LHCN-M2 (cell line): ENCODE results near the gene CFAP73. TPM values are rescaled to one million over a fixed set of nuclear protein-coding genes. Genes with fewer than 3 reads are reported as not detected.

Experiments used
- total RNA-seq: library from RNA; depleted of rRNA; stranded (reverse); fragments of >200 nt; gene quantifications from 2 replicates; pipeline ENCODE4 v1.2.3, GENCODE V29; 2014; rRNA removed

CFAP73 gene
- total RNA-seq, 1 experiment from 2014 or later, result not detected

Other genes with a start within 250 kb of the CFAP73 start
- 1.0 and 8.4 TPM in 2 replicates for gene OAS1, start 242.8 kb upstream of the CFAP73 start, total RNA-seq
- gene OAS3, start 211.2 kb upstream of the CFAP73 start, total RNA-seq, result 9.8 and 13.8 TPM in 2 replicates
- gene OAS2, start 171.2 kb upstream of the CFAP73 start, total RNA-seq, result 2.9 and 9.9 TPM in 2 replicates
- 0.11 TPM in 1 of 2 replicates, not detected in the other for gene DTX1, start 93.0 kb upstream of the CFAP73 start, total RNA-seq
- not detected in 2 replicates for gene RASAL1, start 14.0 kb upstream of the CFAP73 start, total RNA-seq
- 58.7 and 74.3 TPM in 2 replicates for gene DDX54, start 35.8 kb downstream of the CFAP73 start, total RNA-seq
- 34.2 and 38.0 TPM in 2 replicates for gene RITA1, start 36.0 kb downstream of the CFAP73 start, total RNA-seq
- 17.8 and 21.4 TPM in 2 replicates for gene TPCN1, start 71.7 kb downstream of the CFAP73 start, total RNA-seq
- 5.7 and 8.6 TPM in 2 replicates for gene SLC8B1, start 185.4 kb downstream of the CFAP73 start, total RNA-seq
- gene PLBD2, start 208.9 kb downstream of the CFAP73 start, total RNA-seq, result 21.7 and 32.0 TPM in 2 replicates